PC-9 (cell line): Measurements from ENCODE around the gene DDIT4. TPM values are rescaled to one million over a fixed set of nuclear protein-coding genes. Genes with fewer than 3 reads are reported as not detected.

Experiments
- BruUV-seq: library from RNA; stranded (reverse); fragments of 400-500 nt; replicated peaks from 2 replicates; lab custom pipeline; 2021; lab: Mats Ljungman, UMichigan
- CTCF ChIA-PET: fragments of 300-600 bp; sonication (Branson Sonifier 250); formaldehyde crosslinking; loops from one replicate; lab custom pipeline; 2022; ENCODE audit warnings: antibody characterized with exemption; lab: Charles Lee
- POLR2A ChIA-PET: fragments of 300-600 bp; sonication (Branson Sonifier 250); formaldehyde crosslinking; loops from one replicate; lab custom pipeline; 2022; ENCODE audit warnings: antibody characterized with exemption; ENCODE audit not compliant: unreplicated experiment; lab: Charles Lee
- DNase-seq, 2 experiments: peaks; one replicate each; pipeline versions ENCODE4 v3.0.0 to v3.0.0-alpha.2; 2015 to 2022; ENCODE audit warnings: mixed read lengths in 1 of 2
- H2AFZ ChIP-seq: fragments of 200-600 bp; sonication (generic); 2 replicates; pipeline ENCODE4 v1.8.1; 2017; ENCODE audit warnings: antibody characterized with exemption
- H3F3A ChIP-seq: fragments of 200-600 bp; sonication (generic); 2 replicates; pipeline ENCODE4 v1.8.1; 2017; ENCODE audit warnings: antibody characterized with exemption, mild to moderate bottlenecking, low read depth; ENCODE audit not compliant: insufficient read depth
- H3K27ac ChIP-seq: fragments of 200-600 bp; sonication (generic); 2 replicates; pipeline ENCODE4 v1.6.1; 2016; ENCODE audit warnings: mixed run types
- H3K27me3 ChIP-seq: fragments of 200-600 bp; sonication (generic); 2 replicates; pipeline ENCODE4 v1.6.1; 2016; ENCODE audit warnings: low read depth, mixed run types; ENCODE audit not compliant: insufficient read depth
- H3K36me3 ChIP-seq: fragments of 200-600 bp; sonication (generic); 2 replicates; pipeline ENCODE4 v1.6.1; 2016; ENCODE audit warnings: low read depth, mixed run types
- H3K4me1 ChIP-seq: fragments of 200-600 bp; sonication (generic); replicated peaks from 2 replicates; pipeline ENCODE4 v1.6.1; 2016; ENCODE audit warnings: mixed run types; ENCODE audit not compliant: insufficient read depth
- H3K4me2 ChIP-seq: fragments of 200-600 bp; sonication (generic); 2 replicates; pipeline ENCODE4 v1.6.1; 2017; ENCODE audit warnings: mixed run types
- H3K4me3 ChIP-seq: fragments of 200-600 bp; sonication (generic); 2 replicates; pipeline ENCODE4 v1.6.1; 2016; ENCODE audit warnings: mixed run types
- H3K79me2 ChIP-seq: fragments of 200-600 bp; sonication (generic); 2 replicates; pipeline ENCODE4 v1.6.1; 2017; ENCODE audit warnings: low read depth, mixed run types
- H3K9me2 ChIP-seq: fragments of 200-600 bp; sonication (generic); 2 replicates; pipeline ENCODE4 v1.8.1; 2017; ENCODE audit warnings: mild to moderate bottlenecking; ENCODE audit not compliant: insufficient read depth
- H3K9me3 ChIP-seq: fragments of 200-600 bp; sonication (generic); 2 replicates; pipeline ENCODE4 v1.8.1; 2016; ENCODE audit warnings: low read depth; ENCODE audit not compliant: insufficient read depth
- H4K20me1 ChIP-seq: fragments of 200-600 bp; sonication (generic); 2 replicates; pipeline ENCODE4 v1.8.1; 2017; ENCODE audit not compliant: insufficient read depth
- EZH2 ChIP-seq: fragments of 200-600 bp; sonication (generic); IDR thresholded peaks from 2 replicates; pipeline ENCODE4 v1.8.0; 2017; ENCODE audit warnings: antibody characterized with exemption, low read depth
- intact Hi-C: fragments of 100-400 bp; cut with micrococcal nuclease; formaldehyde crosslinking; loops from one replicate; pipeline ENCODE4 v1.10.0; 2022; ENCODE audit not compliant: unreplicated experiment
- total RNA-seq: library from RNA; stranded (reverse); gene quantifications from 2 replicates; pipeline ENCODE4 v1.2.3, GENCODE V29; 2021
- TF ChIP-seq, protein P1 (sequence below): fragments of 200-600 bp; sonication (generic); conservative IDR thresholded peaks from 2 replicates; pipeline ENCODE4 v1.6.1; 2017; ENCODE audit warnings: mixed run types, antibody characterized with exemption, mild to moderate bottlenecking, moderate library complexity

DDIT4 gene
- total RNA-seq, 1 experiment from 2014 or later, result 212 TPM

DNA sequence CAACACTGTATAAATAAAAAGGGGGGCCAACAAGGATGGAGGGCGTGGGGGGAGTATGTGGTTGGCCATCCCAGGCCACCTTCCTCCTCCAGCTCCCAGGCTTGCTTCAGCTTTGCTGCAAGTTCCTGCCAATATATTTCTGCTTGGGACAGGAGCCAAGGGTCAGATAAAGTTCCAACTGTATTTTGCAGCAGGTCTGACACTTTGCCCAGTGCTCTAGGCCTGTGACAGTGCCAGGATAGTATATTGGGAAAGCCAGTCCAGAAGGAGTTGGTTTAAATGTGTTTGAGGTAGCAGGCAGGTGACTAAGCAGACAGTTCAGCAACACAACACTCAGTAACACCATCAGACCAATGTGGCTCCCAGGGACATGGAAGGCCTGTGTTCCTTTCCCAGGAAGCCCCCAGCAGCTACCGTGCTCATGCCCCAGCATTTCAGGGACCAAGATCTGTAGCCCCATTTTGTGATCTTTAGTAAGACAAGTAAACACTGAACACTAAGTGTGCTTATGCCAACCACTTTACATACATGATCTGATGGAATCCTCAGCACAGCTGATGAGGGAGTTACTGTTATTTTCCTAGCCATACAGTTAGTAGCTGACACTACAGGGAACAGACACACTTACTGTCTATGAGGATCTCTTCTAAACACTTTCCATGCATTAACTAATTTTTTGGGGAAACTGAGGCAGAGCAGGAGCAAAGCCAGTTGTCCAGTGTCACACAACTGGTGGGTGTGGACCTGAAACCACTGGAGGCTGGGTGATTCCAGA lies 42.1 kb downstream of the DDIT4 start:
- peaks cover 79% of the 10 kb centered on the region for H3F3A ChIP-seq
- no peaks in the 10 kb centered on the region for H4K20me1 ChIP-seq
- POLR2A ChIA-PET, result interaction anchor here (0.6 to 1.0 kb wide), 3 partner anchors 13 to 101 kb away, joined by 4 to 5 read pairs (median 4); no protein-coding TSS in a partner anchor
- H2AFZ ChIP-seq, result no peak overlapping the region
- no peaks in the 10 kb centered on the region for H3K79me2 ChIP-seq
- H3K27ac ChIP-seq, result peak overlapping the region; percentile 95
- no peaks in the 10 kb centered on the region for H3K9me2 ChIP-seq
- peaks cover 89% of the 10 kb centered on the region for H3K4me1 ChIP-seq
- H3K9me3 ChIP-seq, result no peaks in the 10 kb centered on the region
- peak; percentile 75 to 94 for DNase-seq
- H3K36me3 ChIP-seq, result no peaks in the 10 kb centered on the region
- peak overlapping the region; percentile 66 for H3K4me2 ChIP-seq
- no peaks in the 10 kb centered on the region for H3K27me3 ChIP-seq
- H3K4me3 ChIP-seq, result no peak overlapping the region; the same call in 1 of the 2 replicates
- intact Hi-C loops, result no loop called here
- CTCF ChIA-PET, result no interaction called here
- TF ChIP-seq EZH2, result no peak
- TF ChIP-seq, protein P1, sequence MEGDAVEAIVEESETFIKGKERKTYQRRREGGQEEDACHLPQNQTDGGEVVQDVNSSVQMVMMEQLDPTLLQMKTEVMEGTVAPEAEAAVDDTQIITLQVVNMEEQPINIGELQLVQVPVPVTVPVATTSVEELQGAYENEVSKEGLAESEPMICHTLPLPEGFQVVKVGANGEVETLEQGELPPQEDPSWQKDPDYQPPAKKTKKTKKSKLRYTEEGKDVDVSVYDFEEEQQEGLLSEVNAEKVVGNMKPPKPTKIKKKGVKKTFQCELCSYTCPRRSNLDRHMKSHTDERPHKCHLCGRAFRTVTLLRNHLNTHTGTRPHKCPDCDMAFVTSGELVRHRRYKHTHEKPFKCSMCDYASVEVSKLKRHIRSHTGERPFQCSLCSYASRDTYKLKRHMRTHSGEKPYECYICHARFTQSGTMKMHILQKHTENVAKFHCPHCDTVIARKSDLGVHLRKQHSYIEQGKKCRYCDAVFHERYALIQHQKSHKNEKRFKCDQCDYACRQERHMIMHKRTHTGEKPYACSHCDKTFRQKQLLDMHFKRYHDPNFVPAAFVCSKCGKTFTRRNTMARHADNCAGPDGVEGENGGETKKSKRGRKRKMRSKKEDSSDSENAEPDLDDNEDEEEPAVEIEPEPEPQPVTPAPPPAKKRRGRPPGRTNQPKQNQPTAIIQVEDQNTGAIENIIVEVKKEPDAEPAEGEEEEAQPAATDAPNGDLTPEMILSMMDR, result no peak
- BruUV-seq, result no TSS peak

DNA sequence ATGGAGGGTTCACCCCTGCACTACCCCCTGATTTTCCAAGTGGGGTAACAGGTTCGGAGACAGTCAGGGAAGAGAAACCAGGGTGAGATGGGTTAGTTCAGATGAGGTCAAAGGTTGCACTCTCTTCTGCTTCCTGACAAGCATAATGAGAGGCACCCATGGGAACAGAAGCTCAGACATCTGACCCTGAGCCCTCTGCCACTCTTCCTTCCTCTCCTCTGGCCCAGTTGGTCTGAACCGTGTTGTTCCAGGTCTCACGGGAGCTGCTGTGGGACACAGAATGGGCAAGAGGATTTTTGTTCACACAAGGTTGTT lies 42.6 kb downstream of the DDIT4 start:
- BruUV-seq, result no TSS peak
- no peaks in the 10 kb centered on the region for H3K9me2 ChIP-seq
- H3K36me3 ChIP-seq, result no peaks in the 10 kb centered on the region
- peak overlapping the region; percentile 95 for H3K27ac ChIP-seq
- CTCF ChIA-PET, result no interaction called here
- H3K27me3 ChIP-seq, result no peaks in the 10 kb centered on the region
- POLR2A ChIA-PET, result no interaction called here
- no peaks in the 10 kb centered on the region for H4K20me1 ChIP-seq
- TF ChIP-seq EZH2, result no peak
- TF ChIP-seq, protein P1, result no peak
- no peak overlapping the region for H3K4me3 ChIP-seq
- H2AFZ ChIP-seq, result no peak overlapping the region
- no peaks in the 10 kb centered on the region for H3K9me3 ChIP-seq
- intact Hi-C loops, result no loop called here
- H3K4me1 ChIP-seq, result peaks cover 89% of the 10 kb centered on the region
- peaks cover 78% of the 10 kb centered on the region for H3F3A ChIP-seq
- H3K79me2 ChIP-seq, result no peaks in the 10 kb centered on the region
- peak overlapping the region; percentile 66 for H3K4me2 ChIP-seq
- no peak for DNase-seq

DNA sequence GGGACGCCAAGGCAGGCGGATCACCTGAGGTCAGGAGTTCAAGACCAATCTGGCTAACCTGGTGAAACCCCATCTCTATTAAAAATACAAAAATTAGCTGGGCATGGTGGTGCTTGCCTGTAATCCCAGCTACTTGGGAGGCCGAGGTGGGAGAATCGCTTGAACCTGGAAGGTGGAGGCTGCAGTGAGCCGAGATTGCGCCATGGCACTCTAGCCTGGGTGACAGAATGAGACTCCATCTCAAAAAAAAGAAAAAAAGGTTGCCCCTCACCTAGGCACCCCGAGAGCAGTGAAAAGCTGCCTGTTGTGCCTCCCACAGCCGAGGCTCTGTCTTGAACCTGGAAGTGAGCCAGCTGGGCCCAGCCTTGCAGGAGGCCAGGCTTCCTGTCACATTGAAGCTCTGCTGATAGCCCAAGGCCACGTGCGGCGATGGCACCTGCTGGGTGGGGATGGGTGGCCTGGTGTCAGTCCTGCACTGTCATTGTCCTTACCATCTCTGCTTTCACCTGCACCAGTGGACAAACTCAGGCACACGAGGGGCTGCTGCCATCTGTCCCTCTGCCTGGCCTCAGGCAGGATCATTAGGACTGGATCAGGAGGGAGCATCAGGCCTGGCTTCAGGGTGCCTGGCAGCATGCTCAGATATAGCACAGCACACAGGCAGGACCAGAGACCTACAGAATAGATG lies 43.2 kb downstream of the DDIT4 start:
- Histone ChIP-seq H3K4me3 (no peak overlapping the region), H3K4me2 (peak overlapping the region; percentile 66), H2AFZ (no peak overlapping the region), H3K27me3 (no peaks in the 10 kb centered on the region), H3K9me3 (no peaks in the 10 kb centered on the region), H3K27ac (peak overlapping the region; percentile 95), H4K20me1 (no peaks in the 10 kb centered on the region), H3K36me3 (no peaks in the 10 kb centered on the region), H3K79me2 (no peaks in the 10 kb centered on the region), H3K4me1 (peaks cover 89% of the 10 kb centered on the region), H3K9me2 (no peaks in the 10 kb centered on the region), H3F3A (peaks cover 78% of the 10 kb centered on the region)
- ChIA-PET POLR2A (no interaction called here), CTCF (no interaction called here)
- DNase-seq, result no peak
- no peak for TF ChIP-seq EZH2
- TF ChIP-seq, protein P1, result no peak
- BruUV-seq, result no TSS peak
- intact Hi-C loops, result no loop called here
